Neuron (in vitro differentiated cells): Measurements from ENCODE around the gene SLC39A3.

Experiments used
- H2AFZ ChIP-seq: one replicate; pipeline ENCODE4 v1.6.1; 2013; ENCODE audit warnings: low read depth, mild to moderate bottlenecking, inconsistent platforms, low read length, moderate library complexity
- H3K27me3 ChIP-seq: one replicate; pipeline ENCODE4 v1.6.1; 2013; ENCODE audit warnings: low read length; ENCODE audit not compliant: insufficient read depth
- H3K36me3 ChIP-seq: one replicate; pipeline ENCODE4 v1.6.1; 2013; ENCODE audit warnings: low read length; ENCODE audit not compliant: insufficient read depth
- H3K4me1 ChIP-seq: one replicate; pipeline ENCODE4 v1.6.1; 2013; ENCODE audit warnings: low read length; ENCODE audit not compliant: insufficient read depth
- H3K4me3 ChIP-seq: 2 replicates; pipeline ENCODE4 v1.5.1; 2013; ENCODE audit warnings: mild to moderate bottlenecking, low read length, moderate library complexity
- H3K9me3 ChIP-seq: one replicate; pipeline ENCODE4 v1.6.1; 2013; ENCODE audit warnings: low read length

The SLC39A3 gene

GRCh38 chr19:2729943-2730818, 9.6 kb downstream of the SLC39A3 start:
- H2AFZ ChIP-seq, result no peak overlapping the region
- no peaks in the 10 kb centered on the region for H3K9me3 ChIP-seq
- H3K4me1 ChIP-seq, result peaks cover 9% of the 10 kb centered on the region
- peaks cover 9% of the 10 kb centered on the region for H3K27me3 ChIP-seq
- H3K4me3 ChIP-seq, result no peak overlapping the region
- H3K36me3 ChIP-seq, result peaks cover 24% of the 10 kb centered on the region

DNA sequence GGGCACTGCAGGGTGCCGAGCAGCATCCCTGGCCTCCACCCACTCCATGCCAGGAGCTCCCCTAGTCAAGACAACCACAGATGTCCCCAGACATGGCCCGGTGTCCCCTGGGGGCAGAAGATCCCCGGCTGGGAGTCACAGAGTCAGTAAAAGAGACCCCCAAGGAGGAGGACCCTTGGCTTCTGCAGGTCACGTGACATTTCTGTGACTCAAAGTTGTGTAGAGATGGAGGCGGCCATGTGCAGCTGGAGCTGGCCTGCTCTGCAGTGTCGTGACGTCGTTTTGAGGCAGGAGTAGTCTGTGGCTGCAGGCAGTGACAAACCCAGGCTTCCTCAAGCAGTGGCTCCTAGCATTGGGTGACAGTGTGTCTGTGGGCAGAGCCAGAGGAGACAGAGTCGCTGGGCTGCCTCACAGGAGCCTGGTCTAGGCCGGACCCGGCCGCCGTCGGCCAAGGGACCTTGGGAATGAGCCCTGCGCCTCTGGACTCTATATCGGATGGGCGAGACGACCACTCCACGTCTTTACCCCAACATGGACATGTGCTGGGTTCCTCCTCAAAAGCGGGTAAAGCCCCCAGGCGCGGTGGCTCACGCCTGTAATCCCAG, 10.9 kb downstream of the SLC39A3 start:
- no peak overlapping the region for H3K4me3 ChIP-seq
- peaks cover 11% of the 10 kb centered on the region for H3K27me3 ChIP-seq
- H2AFZ ChIP-seq, result no peak overlapping the region
- H3K9me3 ChIP-seq, result no peaks in the 10 kb centered on the region
- H3K4me1 ChIP-seq, result peaks cover 9% of the 10 kb centered on the region
- H3K36me3 ChIP-seq, result peaks cover 12% of the 10 kb centered on the region

DNA sequence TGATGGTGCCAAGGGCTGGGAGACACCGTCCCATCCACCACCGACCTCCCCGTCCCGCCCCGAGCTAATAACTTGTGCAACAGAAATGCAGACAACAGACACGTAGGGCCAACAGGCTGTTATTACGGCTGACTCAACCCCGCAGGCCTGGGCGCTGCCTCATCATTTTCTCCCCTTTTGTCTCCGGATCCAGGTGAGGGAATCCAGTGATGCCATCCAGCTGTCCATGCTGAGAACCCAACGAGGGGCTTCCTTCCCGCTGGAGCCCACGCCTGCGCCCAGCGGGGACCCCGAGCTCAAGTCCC, 12.2 kb downstream of the SLC39A3 start:
- Histone ChIP-seq H3K4me3 (no peak overlapping the region), H2AFZ (no peak overlapping the region), H3K27me3 (peaks cover 23% of the 10 kb centered on the region), H3K36me3 (peaks cover 6% of the 10 kb centered on the region), H3K4me1 (peaks cover 9% of the 10 kb centered on the region), H3K9me3 (no peaks in the 10 kb centered on the region)

DNA sequence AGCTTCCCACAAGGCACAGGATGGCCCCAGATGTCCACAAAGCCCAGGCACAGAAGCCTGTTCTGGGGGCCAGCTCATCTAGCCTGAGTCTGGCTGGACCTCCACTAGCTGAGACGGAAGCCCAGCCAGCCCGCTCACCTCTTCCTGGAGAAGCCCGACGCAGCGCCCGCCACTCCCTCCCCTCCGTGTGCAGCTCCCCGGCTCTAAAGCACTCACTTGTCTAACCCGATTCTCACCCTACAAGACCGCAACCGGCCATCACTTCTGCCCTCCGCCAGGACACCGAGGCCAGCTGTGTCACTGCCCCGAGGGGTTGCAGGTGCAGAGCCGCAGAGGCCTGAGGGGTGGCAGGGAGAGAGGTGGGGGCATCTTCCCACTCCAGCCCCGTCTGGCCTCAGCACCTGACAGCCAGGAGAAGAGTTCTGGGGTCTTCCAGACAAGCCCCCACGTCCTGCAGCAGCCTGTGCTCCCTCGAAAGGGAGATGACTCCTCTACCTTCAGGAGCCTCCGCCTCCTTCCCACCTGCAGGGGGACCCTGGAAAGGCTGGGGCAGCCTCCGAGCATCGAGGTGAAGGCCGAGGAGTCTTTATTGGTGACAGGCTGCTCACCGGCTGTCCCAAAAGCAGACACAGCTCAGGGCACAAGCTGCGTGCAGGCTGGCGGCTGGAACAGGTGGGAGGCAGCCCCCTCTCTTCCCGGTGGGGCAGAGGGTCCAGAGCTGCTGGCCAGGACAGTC, 12.7 kb downstream of the SLC39A3 start:
- Histone ChIP-seq H2AFZ (no peak overlapping the region), H3K36me3 (peaks cover 1% of the 10 kb centered on the region), H3K9me3 (no peaks in the 10 kb centered on the region), H3K27me3 (peaks cover 29% of the 10 kb centered on the region), H3K4me1 (peaks cover 8% of the 10 kb centered on the region), H3K4me3 (no peak overlapping the region)

DNA sequence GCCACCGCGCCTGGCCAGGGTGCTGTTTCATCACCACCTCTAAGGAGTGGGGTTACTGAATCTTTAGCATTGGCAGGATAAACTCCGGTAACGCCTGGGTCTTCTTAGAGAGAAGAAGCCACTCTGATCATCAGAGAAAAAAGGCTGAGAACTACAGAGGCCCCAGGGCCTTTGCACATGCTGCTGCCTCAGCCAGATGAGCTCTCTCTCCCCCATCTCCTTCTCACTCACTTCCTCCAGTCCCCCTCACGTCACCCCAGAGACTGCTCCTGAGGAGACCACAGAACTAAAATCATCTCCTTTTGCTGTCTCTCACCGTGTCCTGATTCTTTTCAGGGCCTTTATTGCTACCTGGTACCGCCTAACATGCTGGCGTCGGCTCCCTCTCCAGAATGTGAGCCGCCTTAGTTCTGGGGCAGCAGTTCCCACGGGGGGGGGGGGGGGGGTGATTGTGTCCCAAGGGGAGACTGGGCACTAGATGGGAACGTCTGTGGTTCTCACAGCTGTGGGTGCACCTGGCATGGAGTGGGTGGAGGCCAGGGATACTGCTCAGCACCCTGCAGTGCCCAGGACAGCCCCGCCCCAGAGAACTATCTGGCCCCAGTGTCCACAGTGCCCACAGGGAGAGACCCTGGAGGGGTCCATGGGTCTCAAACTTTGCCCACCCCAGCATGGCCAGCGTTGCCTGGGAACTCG, 13.5 kb downstream of the SLC39A3 start:
- no peak overlapping the region for H3K4me3 ChIP-seq
- no peaks in the 10 kb centered on the region for H3K36me3 ChIP-seq
- no peaks in the 10 kb centered on the region for H3K9me3 ChIP-seq
- H2AFZ ChIP-seq, result no peak overlapping the region
- H3K4me1 ChIP-seq, result peaks cover 4% of the 10 kb centered on the region
- peaks cover 30% of the 10 kb centered on the region for H3K27me3 ChIP-seq

DNA sequence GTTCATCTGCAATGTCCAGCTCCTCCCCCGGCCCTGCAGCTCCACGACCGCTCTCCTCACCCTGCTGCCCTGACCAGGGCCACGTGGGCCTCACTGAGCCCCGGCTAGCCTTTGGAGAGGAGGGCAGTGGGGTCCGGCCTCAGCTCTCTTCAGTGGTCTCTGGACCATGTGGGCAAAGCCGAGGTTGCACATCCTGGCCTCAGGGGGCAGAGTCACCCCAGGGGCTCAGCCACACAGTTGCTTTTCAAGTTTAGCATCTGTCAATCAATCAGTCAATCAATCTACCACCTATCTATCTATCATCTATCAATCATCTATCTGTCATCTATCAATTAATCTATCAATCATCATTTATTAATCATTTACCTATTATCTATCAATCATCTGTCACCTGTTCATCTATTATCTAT, 15.7 kb downstream of the SLC39A3 start:
- Histone ChIP-seq H3K4me3 (no peak overlapping the region), H3K27me3 (peaks cover 30% of the 10 kb centered on the region), H3K4me1 (peaks cover 12% of the 10 kb centered on the region), H3K9me3 (no peaks in the 10 kb centered on the region), H3K36me3 (no peaks in the 10 kb centered on the region), H2AFZ (no peak overlapping the region)

DNA sequence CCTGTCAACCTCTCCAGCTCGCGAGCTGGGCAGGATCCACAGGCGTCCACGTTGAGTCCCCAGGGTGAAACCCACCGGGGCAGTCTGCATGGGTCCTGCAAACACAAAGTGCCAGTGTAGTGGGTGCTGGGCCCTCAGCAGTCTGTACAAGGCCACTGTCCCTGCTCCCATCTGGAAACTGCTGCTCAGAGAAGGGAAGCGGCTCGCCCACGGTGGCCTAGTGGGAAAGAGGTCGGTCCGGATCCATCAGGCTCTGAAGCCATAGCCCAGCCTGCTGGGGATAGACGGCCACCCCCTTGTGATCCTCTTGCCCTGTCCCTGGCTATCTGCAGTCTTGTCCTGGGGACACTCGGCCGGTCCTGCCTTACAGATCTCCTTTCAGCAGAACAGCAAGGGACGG, 16.1 kb downstream of the SLC39A3 start:
- H2AFZ ChIP-seq, result no peak overlapping the region
- peaks cover 30% of the 10 kb centered on the region for H3K27me3 ChIP-seq
- no peaks in the 10 kb centered on the region for H3K36me3 ChIP-seq
- peaks cover 12% of the 10 kb centered on the region for H3K4me1 ChIP-seq
- H3K4me3 ChIP-seq, result no peak overlapping the region
- no peaks in the 10 kb centered on the region for H3K9me3 ChIP-seq

- no peaks in the 10 kb centered on the region for H3K36me3 ChIP-seq
- H3K4me3 ChIP-seq, result no peak overlapping the region
- peaks cover 30% of the 10 kb centered on the region for H3K27me3 ChIP-seq
- peaks cover 12% of the 10 kb centered on the region for H3K4me1 ChIP-seq
- no peaks in the 10 kb centered on the region for H3K9me3 ChIP-seq
- H2AFZ ChIP-seq, result no peak overlapping the region
Observed at GRCh38 chr19:2723345-2723715, 16.5 kb downstream of the SLC39A3 start.

DNA sequence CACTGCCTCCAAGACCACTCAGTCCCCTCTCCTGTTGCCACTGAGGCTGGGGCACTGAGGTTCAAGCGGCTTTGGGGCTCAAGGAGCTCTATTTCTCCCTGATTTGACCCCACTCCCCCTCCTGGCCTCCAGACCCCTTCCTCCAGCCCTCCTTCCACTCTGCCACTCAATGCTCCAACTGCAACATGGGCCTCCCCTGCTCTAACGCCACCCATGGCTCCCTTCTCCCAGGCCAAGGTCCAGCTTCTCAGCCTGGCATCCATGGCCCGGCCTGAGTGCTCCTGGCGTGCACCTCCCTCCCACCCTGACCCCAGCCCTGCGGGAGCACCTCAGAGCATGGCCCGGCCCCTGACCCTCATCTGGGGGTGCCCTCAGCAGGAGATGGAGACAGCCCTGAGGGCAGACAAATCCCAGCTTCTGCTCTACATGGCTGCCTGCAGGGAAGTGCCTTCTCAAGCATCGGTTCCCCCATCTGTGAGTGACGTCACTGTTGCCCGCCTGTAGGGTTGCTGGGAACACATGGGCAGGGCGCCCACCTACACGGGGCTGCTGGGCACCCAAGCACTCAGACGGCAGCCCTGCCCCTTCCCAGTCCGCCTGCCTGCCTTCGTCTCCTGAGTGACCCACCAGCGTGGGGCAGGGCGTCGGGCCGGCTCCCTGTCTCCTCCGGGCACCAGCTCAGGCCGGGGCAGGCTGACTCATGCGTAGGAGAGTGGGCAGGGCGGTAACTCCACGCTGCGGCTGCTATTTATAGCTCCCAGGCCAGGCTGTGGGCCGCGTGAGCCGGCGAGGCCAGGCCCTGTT, 17.1 kb downstream of the SLC39A3 start:
- H3K4me1 ChIP-seq, result peaks cover 12% of the 10 kb centered on the region
- H3K36me3 ChIP-seq, result no peaks in the 10 kb centered on the region
- no peaks in the 10 kb centered on the region for H3K9me3 ChIP-seq
- H2AFZ ChIP-seq, result no peak overlapping the region
- no peak overlapping the region for H3K4me3 ChIP-seq
- peaks cover 30% of the 10 kb centered on the region for H3K27me3 ChIP-seq

- H2AFZ ChIP-seq, result peak overlapping the region; percentile 59
- peaks cover 5% of the 10 kb centered on the region for H3K36me3 ChIP-seq
- H3K27me3 ChIP-seq, result peaks cover 23% of the 10 kb centered on the region
- H3K4me1 ChIP-seq, result peaks cover 10% of the 10 kb centered on the region
- H3K9me3 ChIP-seq, result no peaks in the 10 kb centered on the region
- peak overlapping the region; percentile 52 for H3K4me3 ChIP-seq
Observed at GRCh38 chr19:2721570-2722540, 18.0 kb downstream of the SLC39A3 start.

DNA sequence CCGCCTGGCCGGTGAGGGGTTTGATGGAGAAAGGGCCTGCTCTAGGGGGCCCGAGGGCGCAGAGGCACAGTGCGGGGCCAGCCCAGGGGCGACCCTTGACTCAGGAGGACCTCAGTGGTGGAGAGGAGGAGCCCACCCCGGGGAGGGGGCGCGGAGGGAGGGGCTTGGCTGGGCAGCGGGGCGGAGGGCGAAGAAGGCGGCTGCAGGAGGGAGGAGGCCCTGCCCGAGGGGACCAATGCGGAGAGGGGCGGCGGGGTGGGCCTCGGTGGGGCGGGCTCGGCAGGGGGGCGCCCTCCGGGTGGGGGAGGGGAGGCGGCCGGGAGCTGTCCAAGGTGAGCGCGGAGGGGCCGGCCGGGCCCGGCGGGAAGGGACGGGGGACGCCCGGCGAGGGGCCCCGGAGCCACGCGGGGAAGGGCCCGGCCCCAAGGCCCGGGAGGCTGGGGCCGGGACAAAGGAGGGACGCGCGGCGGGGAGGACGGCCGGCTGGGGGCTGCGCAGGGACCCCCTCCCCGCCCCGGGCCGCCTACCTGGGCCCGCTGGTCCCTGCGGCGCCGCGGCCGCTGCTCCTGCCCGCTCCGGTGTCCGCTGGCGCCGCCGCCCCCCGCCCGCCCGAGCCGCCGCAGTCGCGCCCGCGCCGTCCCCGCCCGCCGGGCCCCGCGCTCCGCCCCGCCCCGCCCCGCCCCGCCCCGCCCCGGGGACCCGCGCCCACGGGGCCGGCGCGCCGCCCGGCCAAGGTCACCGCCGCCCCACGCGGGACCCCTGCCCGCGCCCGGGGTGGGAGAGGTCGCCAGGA, 18.8 kb downstream of the SLC39A3 start, which contains the start of gene DIRAS1:
Gene DIRAS1 (minus strand): TSS at position 596 of the 793 bp plus-strand sequence. CDS start 3,566 bp downstream, outside the sequence.
- Histone ChIP-seq H3K36me3 (peaks cover 5% of the 10 kb centered on the region), H3K27me3 (peaks cover 21% of the 10 kb centered on the region), H2AFZ (peak within 1 kb of the TSS; percentile 59), H3K4me1 (peaks cover 8% of the 10 kb centered on the region), H3K4me3 (peak within 1 kb of the TSS; percentile 54), H3K9me3 (peaks cover under 1% of the 10 kb centered on the region)
